GM15510 (cell line): ENCODE results near the gene ZXDA.
"Not testable (repeated sequence)": the region's sequence is repeated elsewhere in the genome, so short reads cannot be mapped to it uniquely, and the experiment has no call there.

ENCODE experiments used
- POLR2A ChIP-seq: IDR thresholded peaks from 3 replicates; pipeline ENCODE4 v1.6.1; 2011; ENCODE audit warnings: borderline replicate concordance; ENCODE audit not compliant: insufficient read length; ENCODE audit errors: extremely low read depth

Gene ZXDA

GRCh38 chrX:57910287-57910912 lies at the start of gene ZXDA:
ZXDA (minus strand) TSS chrX:57910458; CDS start chrX:57910420, 38 bp downstream.
- TF ChIP-seq POLR2A = not testable (repeated sequence)

DNA sequence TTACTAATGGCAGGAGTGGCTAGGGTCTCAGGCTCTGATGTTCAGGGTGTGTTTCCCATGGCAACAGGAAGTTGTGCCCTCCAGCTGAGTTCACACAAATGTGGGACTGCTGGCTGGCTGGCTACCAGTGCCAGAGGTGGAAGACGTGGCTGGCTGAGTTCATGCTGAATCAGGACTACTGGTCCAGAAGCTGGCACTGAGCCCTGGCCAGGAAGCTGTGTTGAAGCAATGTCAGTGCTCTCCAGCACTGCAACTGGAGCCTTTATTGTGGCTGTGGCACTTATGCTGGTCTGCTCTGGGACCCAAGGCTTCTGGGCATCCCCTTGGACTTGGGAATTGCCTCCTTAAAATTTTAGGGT lies 42.0 kb upstream of the ZXDA start:
- TF ChIP-seq POLR2A = no peak

- no peak for TF ChIP-seq POLR2A
Observed at GRCh38 chrX:57951666-57952319, 41.5 kb upstream of the ZXDA start.

GRCh38 chrX:57933321-57933720 lies 23.1 kb upstream of the ZXDA start:
- TF ChIP-seq POLR2A = no peak

GRCh38 chrX:57932266-57932665 lies 22.0 kb upstream of the ZXDA start:
- TF ChIP-seq POLR2A = no peak

DNA sequence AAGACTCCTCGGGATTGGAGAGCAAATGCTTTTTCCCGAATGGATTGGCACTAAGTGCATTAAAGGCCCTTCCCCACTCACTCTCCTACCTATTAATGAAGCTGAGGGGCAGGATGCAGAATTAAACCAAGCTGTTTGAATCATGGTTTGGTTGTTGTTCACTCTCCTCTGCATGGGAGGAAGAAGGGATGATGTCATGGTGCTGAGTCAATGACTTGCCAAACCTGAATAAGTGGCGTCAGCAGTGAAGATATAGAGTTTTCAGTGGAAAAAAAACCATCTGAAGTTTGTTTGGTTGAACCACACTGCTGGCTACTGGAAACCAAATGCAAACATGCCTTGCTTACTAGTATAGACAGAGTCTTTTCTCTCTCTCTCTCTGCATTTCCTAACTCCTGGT lies 19.8 kb upstream of the ZXDA start:
- no peak for TF ChIP-seq POLR2A

- no peak for TF ChIP-seq POLR2A
Observed at GRCh38 chrX:57929373-57929772, 19.1 kb upstream of the ZXDA start.

GRCh38 chrX:57925806-57926205 lies 15.5 kb upstream of the ZXDA start:
- TF ChIP-seq POLR2A = no peak

- no peak for TF ChIP-seq POLR2A
Observed at GRCh38 chrX:57918750-57919436, 8.6 kb upstream of the ZXDA start.

DNA sequence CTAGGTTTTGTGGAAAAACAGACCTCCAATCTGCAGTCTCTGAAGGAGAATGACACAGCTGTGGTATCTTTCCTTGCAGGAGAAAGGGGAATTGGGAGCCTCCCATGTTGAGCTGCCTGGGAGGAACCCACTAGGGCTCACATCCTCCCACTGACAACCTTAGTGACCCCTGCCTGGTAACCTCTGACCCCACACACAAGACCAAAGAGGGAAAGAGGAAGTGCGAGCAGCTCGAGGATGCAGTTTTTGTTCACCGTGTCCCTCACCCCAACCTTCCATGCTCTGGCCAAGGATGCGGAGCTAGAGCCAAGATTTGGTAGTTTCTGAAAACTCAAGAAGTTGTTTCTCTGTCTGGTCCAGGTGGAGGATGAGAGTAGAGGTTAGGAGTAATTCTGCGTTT lies 5.4 kb upstream of the ZXDA start:
- TF ChIP-seq POLR2A = no peak

GRCh38 chrX:57906790-57907189 lies 3.5 kb downstream of the ZXDA start:
- TF ChIP-seq POLR2A = no peak

- TF ChIP-seq POLR2A = no peak
Observed at GRCh38 chrX:57905141-57905540, 5.1 kb downstream of the ZXDA start.

GRCh38 chrX:57904176-57904880 lies 5.9 kb downstream of the ZXDA start:
- TF ChIP-seq POLR2A = no peak

DNA sequence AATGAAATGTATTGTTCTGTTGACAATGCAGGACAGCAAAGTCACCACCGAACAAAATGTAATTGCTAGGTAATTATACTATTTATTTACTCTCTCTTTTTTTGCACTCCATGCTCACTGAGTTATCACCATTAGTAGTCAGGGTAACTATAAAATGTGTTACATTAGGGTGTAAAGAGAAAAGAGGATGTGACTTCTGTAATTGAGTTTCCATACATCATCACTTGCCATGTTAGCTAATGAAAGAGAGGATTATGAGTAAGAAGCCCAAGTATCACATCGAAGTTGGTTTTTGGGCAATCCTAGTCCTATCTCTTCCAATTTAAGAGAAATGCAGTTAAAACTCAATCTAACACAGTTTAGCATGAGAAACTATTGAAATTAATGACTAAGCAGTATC lies 7.6 kb downstream of the ZXDA start:
- no peak for TF ChIP-seq POLR2A

DNA sequence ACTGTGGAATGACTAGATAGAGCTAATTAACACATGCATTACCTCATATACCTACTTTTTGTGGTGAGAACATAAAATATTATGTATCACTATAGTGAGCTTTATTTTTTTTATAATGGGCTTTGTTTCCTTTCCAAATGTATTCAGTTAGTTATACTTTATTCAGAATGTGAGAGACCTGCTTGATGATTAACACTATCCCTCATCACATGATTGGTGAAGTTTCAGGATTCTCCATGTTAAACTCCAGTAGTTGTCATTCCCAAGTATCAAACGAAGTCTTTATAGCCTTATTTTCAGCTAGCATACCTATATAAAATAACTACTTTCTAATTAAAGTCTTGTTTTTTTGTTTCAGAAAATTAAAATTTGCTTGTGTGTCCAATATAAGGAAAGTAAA lies 8.8 kb downstream of the ZXDA start:
- TF ChIP-seq POLR2A = no peak
